GM13976 (cell line): ENCODE data around the gene BCAP31.
"Not testable (repeated sequence)": the region's sequence is repeated elsewhere in the genome, so short reads cannot be mapped to it uniquely, and the experiment has no call there.

ENCODE experiments used
- DNase-seq: peaks from one replicate; pipeline ENCODE4 v3.0.0; 2012; ENCODE audit warnings: low spot score
- in situ Hi-C: fragments of 300-500 bp; cut with MboI; formaldehyde crosslinking; loops from one replicate; pipeline ENCODE4 v1.12.0; 2022; ENCODE audit warnings: low sequenced_read_pairs, mixed read lengths, inconsistent platforms; ENCODE audit not compliant: unreplicated experiment
- TF ChIP-seq, protein P1 (sequence below): IDR thresholded peaks from 2 replicates; pipeline ENCODE4 v1.5.1; 2012; ENCODE audit warnings: borderline replicate concordance, mild to moderate bottlenecking; ENCODE audit not compliant: insufficient read depth; ENCODE audit errors: extremely low read depth, missing control alignments, control extremely low read depth

The BCAP31 gene

DNA sequence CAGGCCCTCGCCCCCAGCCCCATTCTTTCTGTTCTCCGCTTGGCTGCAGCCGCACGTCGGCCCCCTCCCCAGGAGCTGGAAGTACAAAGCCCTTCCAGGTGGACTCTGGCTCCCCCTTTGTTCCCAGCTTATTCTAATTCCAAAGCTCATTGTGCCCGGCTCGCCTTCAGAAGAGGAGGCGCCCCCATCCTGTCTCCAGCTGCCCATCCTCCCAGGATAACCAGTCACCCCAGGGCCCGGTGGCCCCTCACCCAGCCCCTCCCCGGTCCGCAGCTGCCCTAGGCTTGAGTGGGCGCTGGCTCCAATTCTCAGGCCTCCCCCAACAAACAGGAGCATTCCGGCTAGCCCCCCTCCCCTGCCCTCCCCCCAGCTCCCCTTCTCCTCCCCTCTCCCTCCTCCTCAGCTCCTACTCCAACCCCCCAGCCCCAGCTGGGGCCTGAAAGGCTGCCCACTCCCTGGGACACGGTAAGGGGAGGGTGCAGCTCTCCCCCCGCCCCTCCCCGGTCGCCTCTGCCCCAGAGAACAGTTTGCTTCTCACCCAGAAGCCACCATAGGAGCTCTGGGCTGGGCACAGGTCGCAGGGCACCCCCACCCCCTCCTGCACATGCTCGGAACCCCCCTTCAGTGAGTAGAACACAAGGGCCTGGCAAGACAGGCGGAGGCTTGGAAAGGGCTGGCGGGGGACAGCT lies 39.6 kb downstream of the BCAP31 start:
- in situ Hi-C loops = no loop called here
- DNase-seq = no peak
- TF ChIP-seq, protein P1, sequence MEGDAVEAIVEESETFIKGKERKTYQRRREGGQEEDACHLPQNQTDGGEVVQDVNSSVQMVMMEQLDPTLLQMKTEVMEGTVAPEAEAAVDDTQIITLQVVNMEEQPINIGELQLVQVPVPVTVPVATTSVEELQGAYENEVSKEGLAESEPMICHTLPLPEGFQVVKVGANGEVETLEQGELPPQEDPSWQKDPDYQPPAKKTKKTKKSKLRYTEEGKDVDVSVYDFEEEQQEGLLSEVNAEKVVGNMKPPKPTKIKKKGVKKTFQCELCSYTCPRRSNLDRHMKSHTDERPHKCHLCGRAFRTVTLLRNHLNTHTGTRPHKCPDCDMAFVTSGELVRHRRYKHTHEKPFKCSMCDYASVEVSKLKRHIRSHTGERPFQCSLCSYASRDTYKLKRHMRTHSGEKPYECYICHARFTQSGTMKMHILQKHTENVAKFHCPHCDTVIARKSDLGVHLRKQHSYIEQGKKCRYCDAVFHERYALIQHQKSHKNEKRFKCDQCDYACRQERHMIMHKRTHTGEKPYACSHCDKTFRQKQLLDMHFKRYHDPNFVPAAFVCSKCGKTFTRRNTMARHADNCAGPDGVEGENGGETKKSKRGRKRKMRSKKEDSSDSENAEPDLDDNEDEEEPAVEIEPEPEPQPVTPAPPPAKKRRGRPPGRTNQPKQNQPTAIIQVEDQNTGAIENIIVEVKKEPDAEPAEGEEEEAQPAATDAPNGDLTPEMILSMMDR = no peak

DNA sequence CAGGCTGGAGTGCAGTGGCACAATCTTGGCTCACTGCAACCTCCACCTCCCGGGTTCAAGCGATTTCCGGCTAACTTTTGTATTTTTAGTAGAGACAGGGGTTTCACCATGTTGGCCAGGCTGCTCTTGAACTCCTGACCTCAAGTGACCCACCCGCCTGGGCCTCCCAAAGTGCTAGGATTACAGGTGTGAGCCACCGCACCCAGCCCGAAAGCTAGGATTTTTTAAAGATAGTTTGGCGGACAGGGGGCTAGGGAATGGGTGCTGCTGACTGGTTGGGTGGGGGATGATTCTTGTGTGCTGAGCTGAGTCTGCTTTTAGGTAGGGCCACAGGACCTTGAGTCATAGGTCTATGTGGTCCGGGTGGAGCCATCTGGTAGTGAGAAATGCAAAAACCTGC lies 40.7 kb downstream of the BCAP31 start:
- DNase-seq, in situ Hi-C loops: not testable (repeated sequence)

DNA sequence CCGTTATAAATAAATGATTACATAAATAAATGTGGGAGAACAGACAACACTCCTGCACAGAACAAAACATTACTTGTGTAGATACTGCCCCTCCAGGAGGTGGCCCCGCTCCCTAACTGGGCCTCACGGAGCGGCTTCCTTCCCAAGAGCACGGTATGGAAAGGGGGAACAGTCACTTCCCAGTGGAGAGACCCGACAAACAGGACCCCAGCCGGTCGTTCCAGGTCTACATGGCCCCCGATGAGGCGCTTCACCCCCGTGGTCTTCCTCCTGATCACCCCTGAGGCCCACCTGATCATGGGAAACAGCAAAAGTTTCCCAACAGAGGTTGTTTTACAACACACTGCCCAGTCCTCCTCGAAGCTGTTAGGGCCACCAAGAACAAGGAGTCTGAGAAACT lies 43.0 kb downstream of the BCAP31 start:
- TF ChIP-seq, protein P1 = no peak
- in situ Hi-C loops = no loop called here

DNA sequence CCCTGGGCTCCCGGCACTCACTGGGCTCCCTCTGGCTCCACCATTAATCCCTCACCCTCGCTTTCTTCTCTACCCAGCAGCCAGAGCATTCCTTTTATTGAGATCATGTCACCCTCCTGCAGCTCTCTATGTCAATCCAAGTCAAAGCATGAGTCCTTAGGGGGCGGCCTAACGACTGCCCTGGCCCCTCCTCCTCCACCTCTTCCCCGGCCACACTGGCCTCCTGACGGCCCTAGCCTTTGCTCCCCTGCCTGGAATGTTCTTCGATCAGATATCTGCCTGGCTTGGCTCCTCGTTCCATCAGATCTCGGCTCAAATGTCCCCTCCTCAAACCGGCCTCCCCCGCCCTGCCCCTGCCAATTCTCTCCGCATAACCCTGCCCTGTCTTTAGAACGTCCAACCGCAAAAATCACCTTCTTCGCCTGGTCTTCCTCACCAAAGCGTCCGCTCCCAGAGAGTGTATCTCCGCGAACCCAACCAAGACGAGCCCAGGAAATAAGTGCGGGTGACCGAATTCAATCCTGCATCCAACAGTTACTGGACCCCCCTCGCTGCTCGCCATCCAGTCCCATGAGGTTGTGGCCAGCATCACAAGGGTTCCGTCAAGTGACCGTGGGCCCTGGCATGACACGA lies 49.9 kb downstream of the BCAP31 start:
- in situ Hi-C loops = loop anchor here (25.0 kb wide), 1 partner anchor 712 kb away; no protein-coding TSS in a partner anchor
- DNase-seq = no peak
- TF ChIP-seq, protein P1 = no peak

More for the DNA sequence above, 43.0 kb downstream of the BCAP31 start:
- no peak for DNase-seq

DNA sequence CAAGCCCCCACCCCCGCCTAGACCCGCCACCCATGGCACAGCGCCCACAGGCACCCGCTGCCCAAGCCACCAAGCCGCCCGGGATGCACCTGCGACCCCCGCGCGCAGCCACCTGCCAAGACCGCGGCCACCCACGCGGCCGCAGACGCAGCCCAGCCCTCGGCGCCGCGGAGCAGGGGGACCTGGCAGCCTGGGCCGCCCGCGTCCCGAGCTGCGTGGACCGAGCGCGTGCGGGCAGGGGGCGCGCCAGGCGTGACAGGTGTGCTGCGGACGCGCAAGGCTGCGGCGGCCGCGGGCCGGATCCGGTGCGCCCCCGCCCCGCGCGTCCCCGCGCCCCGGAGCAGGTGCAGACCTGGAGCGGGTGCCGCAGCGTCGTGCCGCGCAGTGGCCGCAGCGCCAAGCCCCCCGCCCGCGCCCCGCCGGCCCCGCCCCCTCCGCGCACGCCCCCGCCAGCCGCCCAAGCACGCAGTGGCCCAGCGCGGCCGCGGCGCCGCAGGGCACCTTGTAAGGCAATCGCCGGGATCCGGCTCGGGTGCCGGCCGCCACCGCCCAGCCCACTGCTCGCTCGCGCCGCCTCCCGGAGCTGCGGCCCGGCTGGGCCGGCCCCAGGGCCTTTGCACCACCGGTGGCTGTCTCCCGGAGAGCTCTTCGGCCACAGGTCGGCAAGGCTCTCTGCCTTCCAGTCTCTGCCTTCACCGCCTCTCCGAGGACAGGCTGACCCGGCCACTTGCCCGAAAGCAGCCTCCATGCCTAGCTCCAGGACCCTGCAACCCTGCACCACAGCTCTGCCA lies 50.6 kb downstream of the BCAP31 start, which contains the start of gene PNCK:
Gene PNCK (minus strand): TSS at position 386 of the 791 bp plus-strand sequence. CDS start 737 bp downstream, outside the sequence.
- in situ Hi-C loops = loop anchor here (25.0 kb wide), 1 partner anchor 711 kb away; no protein-coding TSS in a partner anchor
- TF ChIP-seq, protein P1 = no peak
- DNase-seq = no peak

DNA sequence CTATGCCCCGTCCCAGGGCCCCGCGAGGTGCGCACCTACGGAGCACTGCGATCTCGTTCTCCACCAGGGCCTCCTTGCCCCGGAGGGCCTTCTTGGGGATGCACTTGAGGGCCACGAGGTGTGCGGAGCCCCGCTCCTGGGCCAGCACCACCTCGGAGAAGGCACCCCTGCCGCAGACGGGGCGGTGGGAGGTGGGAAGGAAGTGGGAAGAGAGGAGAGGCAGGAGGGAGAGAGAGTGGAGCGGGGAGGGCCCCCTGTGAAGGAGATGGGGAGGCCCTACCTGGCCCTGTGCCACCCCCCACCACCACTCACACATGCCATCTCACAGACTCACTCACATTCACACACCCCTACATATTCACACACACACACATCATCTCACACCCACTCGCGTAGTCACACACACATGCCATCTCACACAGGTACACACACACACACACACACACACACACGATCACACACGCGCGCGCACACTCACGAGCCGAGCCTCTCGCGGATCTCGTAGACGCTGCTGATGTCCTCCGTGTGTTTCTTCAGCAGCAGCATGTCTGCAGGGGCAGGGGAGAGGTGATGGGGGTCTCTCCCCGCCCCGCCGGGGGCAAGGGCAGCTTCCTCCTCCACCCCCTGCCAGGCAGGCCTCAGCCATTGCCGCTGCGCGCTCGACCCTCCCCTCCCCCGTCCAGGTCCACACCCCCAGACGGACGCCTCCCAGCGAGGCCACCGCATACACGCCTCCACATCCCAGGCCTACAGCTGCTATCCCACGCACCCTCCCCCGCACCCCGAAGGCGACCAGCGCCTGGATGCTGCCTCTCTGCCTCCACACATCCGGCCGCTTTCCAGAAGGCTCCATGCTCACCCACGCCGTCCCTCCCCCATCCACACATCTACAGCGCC lies 51.4 kb downstream of the BCAP31 start:
- in situ Hi-C loops = loop anchor here (25.0 kb wide), 1 partner anchor 710 kb away; no protein-coding TSS in a partner anchor
- no peak for DNase-seq
- TF ChIP-seq, protein P1 = no peak
